OCI-LY7 (cell line): ENCODE data around the gene TBC1D28.
"Not testable (repeated sequence)": the region's sequence is repeated elsewhere in the genome, so short reads cannot be mapped to it uniquely, and the experiment has no call there.

ENCODE experiments used
- EZH2phosphoT487 ChIP-seq: fragments of 200-600 bp; sonication (generic); IDR thresholded peaks from 2 replicates; pipeline ENCODE4 v1.6.1; 2018; ENCODE audit warnings: low read depth, borderline replicate concordance, mild to moderate bottlenecking, mixed run types, antibody characterized with exemption, low read length, moderate library complexity, mixed read lengths
- TF ChIP-seq, protein P1 (sequence below): fragments of 200-600 bp; sonication (generic); conservative IDR thresholded peaks from 2 replicates; pipeline ENCODE4 v1.5.1; 2014; ENCODE audit warnings: mild to moderate bottlenecking, antibody characterized with exemption, low read length, moderate library complexity, mixed read lengths

DNA sequence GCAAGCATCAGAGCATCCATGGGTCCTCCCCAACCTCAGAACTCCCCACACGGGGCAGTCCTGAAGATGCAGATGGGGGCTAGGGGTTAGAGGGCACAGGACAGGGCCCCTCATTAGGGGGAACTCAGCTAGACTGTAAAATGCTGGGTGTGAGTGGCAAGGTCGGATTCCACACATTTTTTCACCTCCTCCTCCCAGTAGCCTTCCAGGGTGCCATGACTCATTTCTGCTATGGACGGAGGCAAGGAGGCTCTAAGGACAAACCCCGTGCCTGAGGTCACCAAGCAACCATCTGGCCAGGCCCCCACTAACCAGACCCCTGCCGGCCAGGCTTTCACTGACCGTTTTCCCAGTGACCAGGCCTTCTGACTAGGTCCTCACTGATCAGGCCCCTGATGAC is 1.1 kb downstream of the TBC1D28 start:
- TF ChIP-seq, protein P1, sequence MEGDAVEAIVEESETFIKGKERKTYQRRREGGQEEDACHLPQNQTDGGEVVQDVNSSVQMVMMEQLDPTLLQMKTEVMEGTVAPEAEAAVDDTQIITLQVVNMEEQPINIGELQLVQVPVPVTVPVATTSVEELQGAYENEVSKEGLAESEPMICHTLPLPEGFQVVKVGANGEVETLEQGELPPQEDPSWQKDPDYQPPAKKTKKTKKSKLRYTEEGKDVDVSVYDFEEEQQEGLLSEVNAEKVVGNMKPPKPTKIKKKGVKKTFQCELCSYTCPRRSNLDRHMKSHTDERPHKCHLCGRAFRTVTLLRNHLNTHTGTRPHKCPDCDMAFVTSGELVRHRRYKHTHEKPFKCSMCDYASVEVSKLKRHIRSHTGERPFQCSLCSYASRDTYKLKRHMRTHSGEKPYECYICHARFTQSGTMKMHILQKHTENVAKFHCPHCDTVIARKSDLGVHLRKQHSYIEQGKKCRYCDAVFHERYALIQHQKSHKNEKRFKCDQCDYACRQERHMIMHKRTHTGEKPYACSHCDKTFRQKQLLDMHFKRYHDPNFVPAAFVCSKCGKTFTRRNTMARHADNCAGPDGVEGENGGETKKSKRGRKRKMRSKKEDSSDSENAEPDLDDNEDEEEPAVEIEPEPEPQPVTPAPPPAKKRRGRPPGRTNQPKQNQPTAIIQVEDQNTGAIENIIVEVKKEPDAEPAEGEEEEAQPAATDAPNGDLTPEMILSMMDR, result not testable (repeated sequence)
- TF ChIP-seq EZH2phosphoT487, result not testable (repeated sequence)
